Type B pancreatic cell (in vitro differentiated cells): ENCODE data around the gene INPP5A. TPM values are rescaled to one million over a fixed set of nuclear protein-coding genes. Genes with fewer than 3 reads are reported as not detected.

Source experiments
- DNase-seq: peaks from one replicate; pipeline ENCODE4 v3.0.0; 2021; ENCODE audit warnings: mixed read lengths; ENCODE audit not compliant: unreplicated experiment; ENCODE audit errors: extremely low spot score
- H3K27ac Mint-ChIP-seq: 2 replicates; pipeline ENCODE4 v1.8.0; 2021; ENCODE audit warnings: mild to moderate bottlenecking, mixed read lengths
- H3K27me3 Mint-ChIP-seq: 2 replicates; pipeline ENCODE4 v1.8.0; 2021; ENCODE audit warnings: mixed read lengths
- H3K36me3 Mint-ChIP-seq: 2 replicates; pipeline ENCODE4 v1.8.0; 2021; ENCODE audit warnings: mixed read lengths
- H3K4me1 Mint-ChIP-seq: one replicate; pipeline ENCODE4 v1.8.0; 2021; ENCODE audit warnings: mixed read lengths; ENCODE audit not compliant: unreplicated experiment
- H3K4me3 Mint-ChIP-seq: 2 replicates; pipeline ENCODE4 v1.8.0; 2021; ENCODE audit warnings: mild to moderate bottlenecking, mixed read lengths
- H3K9me3 Mint-ChIP-seq: 2 replicates; pipeline ENCODE4 v1.8.0; 2021; ENCODE audit warnings: mixed read lengths
- CTCF ChIP-seq: fragments of 200-600 bp; sonication (generic); conservative IDR thresholded peaks from 2 replicates; pipeline ENCODE4 v1.5.0; 2021; ENCODE audit warnings: antibody characterized with exemption, mild to moderate bottlenecking
- total RNA-seq: library from RNA; stranded (reverse); gene quantifications from 2 replicates; pipeline ENCODE4 v1.2.1, GENCODE V29; 2021; ENCODE audit warnings: low replicate concordance

INPP5A gene
- total RNA-seq, 1 donor from 2014 or later = 26.6 TPM

- DNase-seq = no peak
- Mint-ChIP-seq H3K36me3 (peaks cover 7% of the 10 kb centered on the region), H3K4me1 (peaks cover 16% of the 10 kb centered on the region), H3K4me3 (no peak overlapping the region), H3K27me3 (no peaks in the 10 kb centered on the region), H3K27ac (no peak overlapping the region), H3K9me3 (no peaks in the 10 kb centered on the region)
- no peak for TF ChIP-seq CTCF
Measured at GRCh38 chr10:132583456-132583855, 45.9 kb downstream of the INPP5A start.

- no peak for DNase-seq
- no peak overlapping the region for H3K4me3 Mint-ChIP-seq
- peaks cover 16% of the 10 kb centered on the region for H3K4me1 Mint-ChIP-seq
- H3K27me3 Mint-ChIP-seq = no peaks in the 10 kb centered on the region
- H3K36me3 Mint-ChIP-seq = peaks cover 7% of the 10 kb centered on the region
- H3K27ac Mint-ChIP-seq = no peak overlapping the region
- H3K9me3 Mint-ChIP-seq = no peaks in the 10 kb centered on the region
- TF ChIP-seq CTCF = no peak
Measured at GRCh38 chr10:132584081-132584480, 46.5 kb downstream of the INPP5A start.

GRCh38 chr10:132585732-132586722 is 48.4 kb downstream of the INPP5A start:
- Mint-ChIP-seq H3K4me3 (no peak overlapping the region), H3K4me1 (peaks cover 15% of the 10 kb centered on the region), H3K9me3 (no peaks in the 10 kb centered on the region), H3K36me3 (peaks cover 7% of the 10 kb centered on the region), H3K27ac (no peak overlapping the region), H3K27me3 (no peaks in the 10 kb centered on the region)
- no peak for DNase-seq
- TF ChIP-seq CTCF = no peak

- Mint-ChIP-seq H3K27ac (no peak overlapping the region), H3K4me1 (peaks cover 22% of the 10 kb centered on the region), H3K27me3 (no peaks in the 10 kb centered on the region), H3K4me3 (no peak overlapping the region), H3K9me3 (no peaks in the 10 kb centered on the region), H3K36me3 (peaks cover 3% of the 10 kb centered on the region)
- no peak for DNase-seq
- TF ChIP-seq CTCF = no peak
Measured at GRCh38 chr10:132586739-132587138, 49.2 kb downstream of the INPP5A start.

- no peaks in the 10 kb centered on the region for H3K27me3 Mint-ChIP-seq
- no peak overlapping the region for H3K27ac Mint-ChIP-seq
- no peak for DNase-seq
- peaks cover 22% of the 10 kb centered on the region for H3K4me1 Mint-ChIP-seq
- no peaks in the 10 kb centered on the region for H3K9me3 Mint-ChIP-seq
- H3K36me3 Mint-ChIP-seq = peaks cover 3% of the 10 kb centered on the region
- no peak for TF ChIP-seq CTCF
- no peak overlapping the region for H3K4me3 Mint-ChIP-seq
Measured at GRCh38 chr10:132587175-132587574, 49.6 kb downstream of the INPP5A start.
